GM12878 (cell line): Measurements from ENCODE around the gene PCED1A. TPM values are rescaled to one million over a fixed set of nuclear protein-coding genes. Genes with fewer than 3 reads are reported as not detected.

Source experiments
- ATAC-seq: fragments of 200-7000 bp; cut with Tn5 transposase; 3 replicates; pipeline ENCODE4 v1.9.1; 2020; ENCODE audit warnings: mild to moderate bottlenecking, moderate library complexity
- BruUV-seq: library from RNA; stranded (reverse); fragments of 400-500 nt; replicated peaks from 2 replicates; lab custom pipeline; 2021; lab: Mats Ljungman, UMichigan
- CTCF ChIA-PET: fragments of 300-600 bp; sonication (Branson Sonifier 250); formaldehyde crosslinking; extraction: SDS; loops from one replicate; lab custom pipeline; 2021; ENCODE audit warnings: inconsistent platforms; lab: Yijun Ruan, JAX
- POLR2A ChIA-PET: fragments of 350-600 bp; formaldehyde crosslinking; extraction: SDS; loops from one replicate; lab custom pipeline; 2021; ENCODE audit warnings: inconsistent platforms; lab: Charles Lee
- RAD21 ChIA-PET: fragments of 300-600 bp; sonication (Branson Sonifier 250); formaldehyde crosslinking; loops from one replicate; lab custom pipeline; 2023; ENCODE audit warnings: antibody characterized with exemption; ENCODE audit not compliant: unreplicated experiment; lab: Charles Lee
- SMC1A ChIA-PET: fragments of 300-600 bp; sonication (Branson Sonifier 250); formaldehyde crosslinking; loops from one replicate; lab custom pipeline; 2023; ENCODE audit not compliant: unreplicated experiment, uncharacterized antibody; lab: Charles Lee
- DNase-seq: peaks from one replicate; pipeline ENCODE4 v3.0.0-alpha.2; 2011; ENCODE audit warnings: low read depth, low spot score
- FAIRE-seq: peaks from 3 replicates; lab custom pipeline; 2011; peaks lifted over from hg19 to GRCh38; lab: Jason Lieb, UNC
- H2AFZ ChIP-seq: 2 replicates; pipeline ENCODE4 v1.6.0; 2011; ENCODE audit warnings: low read depth, low read length, control low read depth; ENCODE audit not compliant: control insufficient read depth
- H3K27ac ChIP-seq: 2 replicates; pipeline ENCODE4 v1.5.1; 2011; ENCODE audit warnings: control low read depth; ENCODE audit not compliant: control insufficient read depth, insufficient read depth
- H3K27me3 ChIP-seq, 2 experiments: replicated peaks in 1 of 2; 2 replicates each; pipeline versions ENCODE4 v1.6.0 to v1.6.1; 2011; ENCODE audit warnings: low read length in 1 of 2; ENCODE audit not compliant: control insufficient read depth in 2 of 2, insufficient read depth in 2 of 2
- H3K36me3 ChIP-seq, 2 experiments: 2 replicates each; pipeline ENCODE4 v1.5.1; 2011; ENCODE audit warnings: low read length in 1 of 2; ENCODE audit not compliant: control insufficient read depth in 2 of 2, insufficient read depth in 2 of 2
- H3K4me1 ChIP-seq: 2 replicates; pipeline ENCODE4 v1.6.1; 2011; ENCODE audit warnings: mild to moderate bottlenecking, low read length, moderate library complexity, mixed read lengths; ENCODE audit not compliant: control insufficient read depth, insufficient read depth
- H3K4me2 ChIP-seq: 2 replicates; pipeline ENCODE4 v1.6.0; 2011; ENCODE audit warnings: control low read depth; ENCODE audit not compliant: control insufficient read depth, insufficient read depth
- H3K4me3 ChIP-seq: fragments of 200-600 bp; sonication (generic); 2 replicates; pipeline ENCODE4 v1.5.1; 2016
- H3K79me2 ChIP-seq: 2 replicates; pipeline ENCODE4 v1.6.0; 2011; ENCODE audit warnings: low read length; ENCODE audit not compliant: control insufficient read depth, insufficient read depth
- H3K9ac ChIP-seq: 2 replicates; pipeline ENCODE4 v1.8.0; 2011; ENCODE audit warnings: low read length, control low read depth, mixed read lengths; ENCODE audit not compliant: control insufficient read depth, insufficient read depth
- H3K9me3 ChIP-seq: replicated peaks from 3 replicates; pipeline ENCODE4 v1.5.1; 2011; ENCODE audit warnings: mild to moderate bottlenecking, low read length; ENCODE audit not compliant: control insufficient read depth, insufficient read depth
- H4K20me1 ChIP-seq: 2 replicates; pipeline ENCODE4 v1.6.0; 2011; ENCODE audit not compliant: control insufficient read depth, insufficient read depth
- ASH2L ChIP-seq: fragments of 300-600, 200-600 bp; sonication (generic); IDR thresholded peaks from 2 replicates; pipeline ENCODE4 v1.6.1; 2017; ENCODE audit warnings: low read depth, mild to moderate bottlenecking, borderline replicate concordance
- BCLAF1 ChIP-seq: fragments of 450-650 bp; IDR thresholded peaks from 2 replicates; pipeline ENCODE4 v1.6.1; 2017; ENCODE audit warnings: antibody characterized with exemption, mild to moderate bottlenecking, moderate library complexity
- CBX3 ChIP-seq: fragments of 200-600 bp; sonication (generic); IDR thresholded peaks from 2 replicates; pipeline ENCODE4 v1.6.1; 2016; ENCODE audit warnings: low read depth, borderline replicate concordance
- CHD4 ChIP-seq: fragments of 200-600 bp; sonication (generic); IDR thresholded peaks from 2 replicates; pipeline ENCODE4 v1.6.1; 2016; ENCODE audit warnings: mild to moderate bottlenecking
- EZH2 ChIP-seq: IDR thresholded peaks from 2 replicates; pipeline ENCODE4 v1.6.1; 2012; ENCODE audit warnings: low read depth, mild to moderate bottlenecking, control low read depth, inconsistent platforms, low read length, borderline replicate concordance; ENCODE audit not compliant: control insufficient read depth
- IRF3 ChIP-seq: fragments of 450-650 bp; IDR thresholded peaks from 2 replicates; pipeline ENCODE4 v1.6.1; 2014; ENCODE audit warnings: mild to moderate bottlenecking
- NBN ChIP-seq: fragments of 450-650 bp; IDR thresholded peaks from 2 replicates; pipeline ENCODE4 v1.6.1; 2016
- POLR2AphosphoS2 ChIP-seq: IDR thresholded peaks from 2 replicates; pipeline ENCODE4 v1.6.1; 2011; ENCODE audit warnings: low read depth, mild to moderate bottlenecking, low read length, improper control_type of control experiment, moderate library complexity
- PRDM15 ChIP-seq: fragments of 450-650 bp; formaldehyde crosslinking; IDR thresholded peaks from 2 replicates; pipeline ENCODE4 v1.4.0; 2020; ENCODE audit warnings: mild to moderate bottlenecking, moderate library complexity
- REST ChIP-seq: IDR thresholded peaks from 2 replicates; pipeline ENCODE4 v1.6.1; 2012; ENCODE audit warnings: mild to moderate bottlenecking, low read depth, low read length
- SPI1 ChIP-seq: IDR thresholded peaks from 2 replicates; pipeline ENCODE4 v1.6.1; 2011; ENCODE audit warnings: low read depth, mild to moderate bottlenecking, low read length, moderate library complexity, borderline replicate concordance; ENCODE audit not compliant: insufficient read depth
- YBX1 ChIP-seq: fragments of 450-650 bp; IDR thresholded peaks from 2 replicates; pipeline ENCODE4 v1.6.1; 2016; ENCODE audit warnings: antibody characterized with exemption
- WGBS: methylation state at CpG from one replicate; pipeline ENCODE4 v1.1.6; 2016; ENCODE audit warnings: low lambda C conversion rate; ENCODE audit not compliant: insufficient replicate concordance, insufficient coverage; ENCODE audit errors: missing lambda C conversion rate; 5-methylcytosine and 5-hydroxymethylcytosine counted together
- in situ Hi-C: fragments of 300-500 bp; cut with MboI; formaldehyde crosslinking; loops from 9 replicates; pipeline ENCODE4 v1.14.3; 2018; ENCODE audit warnings: mixed read lengths
- intact Hi-C: fragments of 100-400 bp; cut with micrococcal nuclease; formaldehyde crosslinking; loops from one replicate; pipeline ENCODE4 v1.14.2; 2022; ENCODE audit not compliant: unreplicated experiment
- polyA plus RNA-seq, 11 experiments: library from polyadenylated mRNA; depleted of rRNA in 4 of 11; unstranded in 6 of 11; stranded (reverse) in 5 of 11; fragments of >200 nt; fragmentation: Nextera tagmentation in 4 of 11; fragmentation: Illumina TruSeq in 1 of 11; extraction: Ambion mirVana in 4 of 11; extraction: Trizol in 1 of 11; gene quantifications; 1 replicate in 1 of 11; 2 replicates in 10 of 11; pipeline versions ENCODE4 v1.2.1 to v1.2.3, GENCODE V29; 2011 to 2016; ENCODE audit warnings: inconsistent platforms in 2 of 11, missing spikeins in 2 of 11, low read depth in 1 of 11
- total RNA-seq, 4 experiments: library from RNA; depleted of rRNA in 3 of 4; stranded (reverse); fragments of >200 nt in 3 of 4; fragmentation: Illumina TruSeq in 1 of 4; extraction: Trizol in 1 of 4; gene quantifications; 2 replicates each; pipeline versions ENCODE4 v1.2.1 to v1.2.3, GENCODE V29; 2013 to 2021

The PCED1A gene
- total and polyA plus RNA-seq, 10 of the 15 experiments (the other 5 are each of a cell fraction or from before 2014, with no cell fraction given): 4.5 to 30.9 (median 12.0) TPM

- no peak overlapping the region for H3K4me2 ChIP-seq
- peaks cover 5 to 6% of the 10 kb centered on the region in 2 experiments; a peak in 3 of 4 replicates for H3K36me3 ChIP-seq
- in situ Hi-C loops (no loop called here), intact Hi-C loops (no loop called here)
- CTCF ChIA-PET: interaction anchor here (0.5 kb wide), 1 partner anchor 184 kb away, joined by 3 read pairs; no protein-coding TSS in a partner anchor
- no peaks in the 10 kb centered on the region for H4K20me1 ChIP-seq
- SMC1A ChIA-PET: no interaction called here
- H3K4me3 ChIP-seq: no peak overlapping the region
- H3K79me2 ChIP-seq: no peaks in the 10 kb centered on the region
- DNase-seq (no peak), ATAC-seq (no peak), FAIRE-seq (no peak)
- BruUV-seq: no TSS peak
- H3K4me1 ChIP-seq: peaks cover 6% of the 10 kb centered on the region
- no peak overlapping the region for H3K27ac ChIP-seq
- POLR2A ChIA-PET: no interaction called here
- H3K9ac ChIP-seq: no peak overlapping the region
- no peaks in the 10 kb centered on the region for H3K27me3 ChIP-seq
- RAD21 ChIA-PET: no interaction called here
- 84% methylated on average over 12 of the region's 12 CpGs for WGBS
- H3K9me3 ChIP-seq: no peaks in the 10 kb centered on the region
- no peak overlapping the region for H2AFZ ChIP-seq
- TF ChIP-seq YBX1 (no peak), IRF3 (no peak), CBX3 (no peak), SPI1 (no peak), POLR2AphosphoS2 (no peak), BCLAF1 (no peak), CHD4 (no peak), EZH2 (no peak), PRDM15 (CRISPR knock-in tag) (no peak), NBN (no peak), ASH2L (no peak), REST (no peak)
Observed at GRCh38 chr20:2867081-2867864, 26.8 kb upstream of the PCED1A start.
